GM10248 (cell line): ENCODE results near the gene ODR4.
"Not testable (repeated sequence)": the region's sequence is repeated elsewhere in the genome, so short reads cannot be mapped to it uniquely, and the experiment has no call there.

Experiments used
- CTCF ChIA-PET: fragments of 300-600 bp; sonication (Branson Sonifier 250); formaldehyde crosslinking; extraction: SDS; loops from one replicate; lab custom pipeline; 2021; ENCODE audit warnings: antibody characterized with exemption; lab: Yijun Ruan, JAX
- POLR2A ChIA-PET: fragments of 350-650 bp; sonication (Branson Sonifier 250); formaldehyde crosslinking; extraction: SDS; loops from one replicate; lab custom pipeline; 2020; ENCODE audit warnings: antibody characterized with exemption; lab: Yijun Ruan, JAX
- DNase-seq: peaks from one replicate; pipeline ENCODE4 v3.0.0; 2012; ENCODE audit errors: extremely low spot score
- TF ChIP-seq, protein P1 (sequence below): IDR thresholded peaks from 2 replicates; pipeline ENCODE4 v1.5.1; 2012; ENCODE audit warnings: mild to moderate bottlenecking, low read depth; ENCODE audit errors: extremely low read depth, missing control alignments, control extremely low read depth

The ODR4 gene

DNA sequence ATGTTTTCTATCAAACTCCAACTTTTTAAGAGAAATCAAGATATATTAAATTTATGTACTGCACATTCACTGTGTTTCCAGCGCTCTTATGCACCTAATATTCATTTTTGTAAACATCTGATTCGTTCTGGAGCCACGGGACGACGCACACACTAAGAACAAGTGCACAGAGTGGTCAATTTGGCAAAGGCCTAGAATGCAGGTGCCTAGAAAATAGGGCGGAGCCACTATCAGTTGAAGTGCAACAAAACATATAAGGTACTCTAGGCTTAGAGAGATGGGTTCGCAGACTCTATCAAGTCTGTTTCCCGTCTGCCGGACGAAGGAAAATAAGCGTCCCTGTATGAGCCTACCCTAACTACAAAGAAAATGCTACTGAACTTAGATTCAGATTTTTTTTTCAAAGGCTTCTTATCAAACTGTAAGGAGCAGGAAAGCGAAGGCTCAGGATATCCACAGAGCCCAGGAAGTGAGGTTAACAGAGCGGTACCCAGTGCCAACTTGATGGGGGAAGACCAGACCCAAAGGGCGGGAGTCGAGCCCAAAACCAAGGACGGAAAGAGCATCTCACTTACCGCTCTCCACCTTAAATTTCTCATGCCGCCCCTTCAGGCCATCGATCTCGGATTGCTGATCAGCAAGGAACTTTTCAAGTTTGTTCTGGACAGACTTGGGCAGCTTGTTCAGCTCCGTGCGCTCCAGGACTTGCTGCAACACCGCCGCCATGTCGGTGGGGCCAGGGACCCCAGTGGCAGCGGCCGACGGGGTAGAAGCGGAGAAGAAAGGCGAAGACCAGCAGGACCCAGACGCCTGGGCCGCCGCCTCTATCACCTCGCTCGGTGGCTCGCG lies 1.1 kb upstream of the ODR4 start:
- DNase-seq: peak; percentile 36
- ChIA-PET CTCF (interaction anchor here (0.6 to 1.7 kb wide), 45 partner anchors 8 to 615 kb away, joined by 3 to 40 read pairs (median 5); partner anchors contain the start of gene PTGS2), POLR2A (interaction anchor here (0.6 kb wide), 1 partner anchor 28 kb away, joined by 3 read pairs; no protein-coding TSS in a partner anchor)
- TF ChIP-seq, protein P1, sequence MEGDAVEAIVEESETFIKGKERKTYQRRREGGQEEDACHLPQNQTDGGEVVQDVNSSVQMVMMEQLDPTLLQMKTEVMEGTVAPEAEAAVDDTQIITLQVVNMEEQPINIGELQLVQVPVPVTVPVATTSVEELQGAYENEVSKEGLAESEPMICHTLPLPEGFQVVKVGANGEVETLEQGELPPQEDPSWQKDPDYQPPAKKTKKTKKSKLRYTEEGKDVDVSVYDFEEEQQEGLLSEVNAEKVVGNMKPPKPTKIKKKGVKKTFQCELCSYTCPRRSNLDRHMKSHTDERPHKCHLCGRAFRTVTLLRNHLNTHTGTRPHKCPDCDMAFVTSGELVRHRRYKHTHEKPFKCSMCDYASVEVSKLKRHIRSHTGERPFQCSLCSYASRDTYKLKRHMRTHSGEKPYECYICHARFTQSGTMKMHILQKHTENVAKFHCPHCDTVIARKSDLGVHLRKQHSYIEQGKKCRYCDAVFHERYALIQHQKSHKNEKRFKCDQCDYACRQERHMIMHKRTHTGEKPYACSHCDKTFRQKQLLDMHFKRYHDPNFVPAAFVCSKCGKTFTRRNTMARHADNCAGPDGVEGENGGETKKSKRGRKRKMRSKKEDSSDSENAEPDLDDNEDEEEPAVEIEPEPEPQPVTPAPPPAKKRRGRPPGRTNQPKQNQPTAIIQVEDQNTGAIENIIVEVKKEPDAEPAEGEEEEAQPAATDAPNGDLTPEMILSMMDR: no peak

DNA sequence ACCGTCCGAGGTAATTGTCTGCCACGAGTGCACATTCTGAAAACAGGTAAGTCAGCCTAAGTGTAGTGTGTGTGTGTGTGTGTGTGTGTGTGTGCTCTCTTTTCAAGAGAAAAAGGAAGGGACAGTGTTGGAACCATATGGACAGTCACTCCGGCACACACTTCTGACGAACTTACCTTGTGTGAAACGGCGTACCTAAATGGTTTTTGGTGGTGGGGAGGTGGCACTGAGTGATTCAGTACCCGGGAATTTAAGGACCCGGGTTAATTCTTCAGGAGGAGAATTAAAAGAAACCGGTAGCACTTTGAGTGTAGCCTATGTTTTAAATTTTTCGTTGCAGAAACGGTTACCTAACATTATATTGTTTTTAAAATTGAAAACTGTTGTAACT lies 286 bp downstream of the ODR4 start:
- POLR2A ChIA-PET: interaction anchor here (0.7 kb wide), 1 partner anchor 20 kb away, joined by 3 read pairs; no protein-coding TSS in a partner anchor
- CTCF ChIA-PET: interaction anchor here (0.8 to 1.7 kb wide), 31 partner anchors 9 to 614 kb away, joined by 3 to 40 read pairs (median 6); no protein-coding TSS in a partner anchor
- DNase-seq: no peak
- TF ChIP-seq, protein P1: no peak

DNA sequence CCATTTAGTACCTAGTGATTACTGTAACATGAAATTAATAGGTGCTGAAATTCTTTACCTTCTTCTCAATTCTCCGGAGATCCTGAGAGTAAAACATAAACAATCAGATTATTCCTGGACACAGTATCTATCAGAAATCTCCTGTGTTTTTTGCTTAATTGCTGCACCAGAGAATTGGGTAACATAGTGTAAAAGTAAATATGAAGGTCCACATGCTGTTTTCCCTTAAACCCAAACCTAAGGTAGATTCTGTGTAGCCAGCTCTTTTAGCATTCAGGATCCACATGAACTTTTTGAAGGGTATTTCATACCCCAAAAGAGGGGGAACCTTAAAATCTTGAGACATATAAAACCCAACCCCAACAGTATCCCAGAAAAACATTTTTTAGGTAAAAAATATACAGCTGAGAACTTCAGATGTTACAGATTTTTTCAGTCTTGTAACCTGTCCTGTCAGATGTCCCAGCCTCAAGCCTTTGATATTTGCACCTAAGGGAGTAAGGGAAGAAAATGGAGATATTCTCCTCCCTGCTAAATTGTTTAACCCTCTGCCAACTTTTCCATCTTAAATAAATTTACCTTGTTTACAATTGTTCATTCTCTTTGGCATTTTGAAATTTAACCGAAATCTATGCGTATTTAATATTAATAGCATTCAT lies 11.2 kb downstream of the ODR4 start:
- DNase-seq: no peak
- ChIA-PET POLR2A (no interaction called here), CTCF (interaction anchor here (0.8 to 3.7 kb wide), 4 partner anchors 9 to 17 kb away, joined by 3 to 26 read pairs (median 5); partner anchors contain the start of genes ODR4 and TPR)
- TF ChIP-seq, protein P1: no peak

DNA sequence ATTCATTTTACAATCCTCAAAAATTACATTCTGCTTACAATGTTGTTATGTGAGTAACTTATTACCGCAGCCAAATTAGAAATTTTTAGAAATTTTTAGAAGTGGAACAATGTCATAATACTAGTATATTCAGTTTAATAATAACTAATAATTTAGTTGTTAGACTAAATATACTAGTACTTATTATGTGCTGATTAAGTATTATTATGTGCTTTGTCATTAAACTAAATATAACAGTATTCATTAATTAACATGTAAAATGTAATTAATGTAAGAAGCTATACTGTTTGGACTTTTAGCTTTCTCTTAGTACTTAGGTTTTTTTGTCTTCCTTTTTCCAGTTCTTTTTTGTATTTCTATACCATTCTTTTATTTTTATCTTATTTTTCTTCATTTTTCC lies 15.3 kb downstream of the ODR4 start:
- DNase-seq: no peak
- TF ChIP-seq, protein P1: no peak
- ChIA-PET CTCF (interaction anchor here (1.5 to 1.6 kb wide), 2 partner anchors 9 to 56 kb away, joined by 4 to 8 read pairs; no protein-coding TSS in a partner anchor), POLR2A (interaction anchor here (0.6 kb wide), 1 partner anchor 10 kb away, joined by 4 read pairs; no protein-coding TSS in a partner anchor)

DNA sequence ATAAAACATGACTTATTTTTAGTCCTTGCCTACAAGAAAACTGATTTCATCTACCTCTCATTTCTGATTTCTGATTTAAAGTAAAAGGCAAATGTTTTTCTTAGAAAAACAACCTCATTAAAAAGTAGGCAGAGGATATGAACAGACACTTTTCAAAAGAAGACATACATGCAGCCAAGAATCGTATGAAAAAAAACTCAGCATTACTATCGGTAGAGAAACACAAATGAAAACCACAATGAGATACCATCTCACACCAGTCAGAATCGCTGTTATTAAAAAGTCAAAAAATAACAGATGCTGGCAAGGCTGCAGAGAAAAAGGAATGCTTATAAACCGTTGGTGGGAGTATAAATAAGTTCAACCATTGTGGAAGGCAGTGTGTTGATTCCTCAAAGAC lies 16.2 kb downstream of the ODR4 start:
- CTCF ChIA-PET: interaction anchor here (1.0 to 1.8 kb wide), 3 partner anchors 9 to 14 kb away, joined by 3 to 8 read pairs (median 5); no protein-coding TSS in a partner anchor
- POLR2A ChIA-PET: no interaction called here
- TF ChIP-seq, protein P1: no peak
- DNase-seq: no peak

DNA sequence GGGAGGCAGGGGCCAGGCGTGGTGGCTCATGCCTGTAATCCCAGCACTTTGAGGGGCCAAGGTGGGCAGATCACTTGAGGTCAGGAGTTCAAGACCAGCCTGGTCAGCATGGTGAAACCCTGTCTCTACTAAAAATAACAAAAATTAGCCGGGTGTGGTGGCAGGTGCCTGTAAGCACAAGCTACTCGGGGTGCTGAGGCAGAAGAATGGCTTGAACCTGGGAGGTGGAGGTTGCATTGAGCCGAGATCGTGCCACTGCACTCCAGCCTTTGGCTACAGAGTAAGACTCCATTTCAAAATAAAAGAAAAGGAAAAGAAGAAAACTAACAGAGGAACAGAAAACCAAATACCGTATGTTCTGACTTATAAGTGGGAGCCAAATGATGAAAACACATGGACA lies 17.1 kb downstream of the ODR4 start:
- ChIA-PET POLR2A (interaction anchor here (0.6 kb wide), 1 partner anchor 16 kb away, joined by 3 read pairs; no protein-coding TSS in a partner anchor), CTCF (interaction anchor here (1.0 to 1.9 kb wide), 4 partner anchors 10 to 17 kb away, joined by 3 to 11 read pairs (median 6); partner anchors contain the start of genes ODR4 and TPR)
- DNase-seq: not testable (repeated sequence)

DNA sequence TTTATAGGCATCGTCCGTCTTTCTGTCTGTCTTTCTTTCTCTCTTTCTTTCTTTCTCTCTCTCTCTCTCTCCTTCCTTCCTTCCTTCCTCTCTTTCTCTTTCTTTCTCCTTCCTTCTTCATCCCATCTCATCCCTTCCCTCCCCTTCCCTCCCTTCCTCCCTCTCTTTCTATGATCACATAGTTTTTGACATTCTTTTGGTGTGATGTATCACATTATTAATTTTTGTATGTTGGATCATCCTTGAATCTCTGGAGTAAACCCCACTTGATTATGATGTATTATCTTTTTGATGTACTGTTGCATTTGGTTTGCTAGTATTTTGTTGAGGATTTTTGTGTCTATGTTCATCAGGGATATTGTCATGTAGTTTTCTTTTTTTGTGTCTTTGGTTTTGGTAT lies 25.8 kb downstream of the ODR4 start:
- CTCF ChIA-PET: interaction anchor here (2.2 kb wide), 1 partner anchor 8 kb away, joined by 7 read pairs; no protein-coding TSS in a partner anchor
- DNase-seq, POLR2A ChIA-PET: not testable (repeated sequence)
